Dermis blood vessel endothelial cell (primary cell): ENCODE results near the gene GGTLC3. TPM values are rescaled to one million over a fixed set of nuclear protein-coding genes. Genes with fewer than 3 reads are reported as not detected.
"Not testable (repeated sequence)": the region's sequence is repeated elsewhere in the genome, so short reads cannot be mapped to it uniquely, and the experiment has no call there.

Experiments used
- DNase-seq: peaks from one replicate; pipeline ENCODE4 v3.0.0; 2010
- total RNA-seq: library from RNA; depleted of rRNA; stranded (reverse); fragments of >200 nt; gene quantifications from 2 replicates; pipeline ENCODE4 v1.2.3, GENCODE V29; 2014

GGTLC3 gene
- total RNA-seq = not detected in 2 replicates

- DNase-seq = not testable (repeated sequence)
Measured at GRCh38 chr22:18518061-18518460, at the start of gene GGTLC3. TSS of gene GGTLC3 (minus strand) at chr22:18518161. CDS start at chr22:18517897, 264 bp downstream.

- not testable (repeated sequence) for DNase-seq
Measured at GRCh38 chr22:18560099-18560974, 42.4 kb upstream of the GGTLC3 start.

GRCh38 chr22:18558939-18559338 lies 41.0 kb upstream of the GGTLC3 start:
- DNase-seq = not testable (repeated sequence)

- DNase-seq = not testable (repeated sequence)
Measured at GRCh38 chr22:18558516-18558915, 40.6 kb upstream of the GGTLC3 start.

GRCh38 chr22:18554280-18555256 lies 36.6 kb upstream of the GGTLC3 start:
- not testable (repeated sequence) for DNase-seq

GRCh38 chr22:18552839-18553597 lies 35.1 kb upstream of the GGTLC3 start:
- not testable (repeated sequence) for DNase-seq

GRCh38 chr22:18551046-18551445 lies 33.1 kb upstream of the GGTLC3 start:
- DNase-seq = not testable (repeated sequence)

GRCh38 chr22:18549458-18550179 lies 31.7 kb upstream of the GGTLC3 start:
- not testable (repeated sequence) for DNase-seq

GRCh38 chr22:18544615-18545014 lies 26.7 kb upstream of the GGTLC3 start:
- not testable (repeated sequence) for DNase-seq

GRCh38 chr22:18543400-18543799 lies 25.4 kb upstream of the GGTLC3 start:
- not testable (repeated sequence) for DNase-seq

- DNase-seq = not testable (repeated sequence)
Measured at GRCh38 chr22:18539994-18540393, 22.0 kb upstream of the GGTLC3 start.

- DNase-seq = not testable (repeated sequence)
Measured at GRCh38 chr22:18534315-18534714, 16.4 kb upstream of the GGTLC3 start.

GRCh38 chr22:18533633-18534032 lies 15.7 kb upstream of the GGTLC3 start:
- not testable (repeated sequence) for DNase-seq

- DNase-seq = not testable (repeated sequence)
Measured at GRCh38 chr22:18529416-18530145, 11.6 kb upstream of the GGTLC3 start.

GRCh38 chr22:18528597-18529415 lies 10.8 kb upstream of the GGTLC3 start:
- DNase-seq = peak; percentile 71

- DNase-seq = not testable (repeated sequence)
Measured at GRCh38 chr22:18527752-18528596, 10.0 kb upstream of the GGTLC3 start, which contains the start of gene TMEM191B. TSS of gene TMEM191B (plus strand) at chr22:18527802. CDS start at chr22:18527981, 179 bp downstream.

GRCh38 chr22:18523328-18523727 lies 5.4 kb upstream of the GGTLC3 start:
- not testable (repeated sequence) for DNase-seq

GRCh38 chr22:18522762-18523161 lies 4.8 kb upstream of the GGTLC3 start:
- DNase-seq = not testable (repeated sequence)

GRCh38 chr22:18513454-18513853 lies 4.5 kb downstream of the GGTLC3 start:
- not testable (repeated sequence) for DNase-seq
